Measurements from ENCODE around the gene SPDYA.

Gene SPDYA

DNA sequence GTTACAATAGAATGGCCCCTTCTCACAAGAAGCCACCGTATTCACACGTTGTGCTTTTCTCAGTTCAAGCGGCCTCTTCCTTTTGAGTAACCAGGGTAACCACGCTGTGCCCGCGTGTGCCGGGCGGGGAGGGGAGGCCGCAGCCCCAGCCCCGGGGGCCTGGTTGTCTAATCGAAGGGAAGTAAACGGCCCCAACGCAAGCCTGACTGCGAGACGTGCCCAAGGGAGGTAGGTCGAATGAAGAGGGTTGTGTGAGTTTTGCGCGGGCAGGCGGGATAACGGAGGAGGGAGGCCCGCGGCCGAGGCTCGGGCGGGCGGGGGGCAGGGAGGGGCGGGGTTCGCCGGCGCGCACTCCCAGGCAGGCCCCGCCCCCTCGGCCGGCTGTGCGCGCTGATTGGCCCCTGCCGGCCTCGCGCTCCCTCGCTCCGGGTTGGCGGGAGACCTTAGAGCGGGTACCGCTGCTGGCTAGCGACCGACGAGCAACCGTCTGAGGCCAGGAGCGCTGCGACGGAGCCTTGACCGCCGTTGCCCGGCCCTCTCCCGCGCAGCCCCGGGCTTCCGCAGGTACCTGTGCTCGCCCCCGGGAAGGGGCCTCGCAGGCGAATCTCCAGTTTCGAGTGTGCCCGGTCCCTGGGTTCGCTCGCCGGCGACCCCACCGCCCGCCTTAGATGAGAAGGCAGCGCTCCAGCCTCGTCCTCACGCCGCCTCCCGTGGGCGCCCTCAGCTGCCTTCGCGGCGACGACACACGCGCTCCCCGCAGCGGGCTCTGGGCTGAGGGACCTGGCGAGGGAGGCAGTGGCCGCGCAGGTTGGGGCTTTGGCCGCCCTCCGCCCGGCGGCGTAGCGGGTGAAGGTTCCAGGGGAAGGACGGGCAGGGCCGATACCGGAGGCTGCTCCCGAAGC is at the start of gene SPDYA:
Gene SPDYA (plus strand): TSS at position 451 of the 902 bp plus-strand sequence. CDS start 5,181 bp downstream, outside the sequence.
- in situ Hi-C loops (cut with MboI; ENCODE audit: low pct_unique_long_range_greater_than_20kb, low sequenced_read_pairs, unreplicated experiment): no loop called here
- DNase-seq (ENCODE audit: low spot score): peak; percentile 88
- no peak for TF ChIP-seq CTCF (IDR thresholded peaks at IDR 0.05; ENCODE audit: extremely low read depth, insufficient read depth, missing control alignments)

- in situ Hi-C loops (cut with MboI; ENCODE audit: low pct_unique_long_range_greater_than_20kb, low sequenced_read_pairs, unreplicated experiment): no loop called here
- no peak for DNase-seq (ENCODE audit: low spot score)
- TF ChIP-seq CTCF (IDR thresholded peaks at IDR 0.05; ENCODE audit: extremely low read depth, insufficient read depth, missing control alignments): no peak
Observed at GRCh38 chr2:28761420-28761819, 49.2 kb upstream of the SPDYA start.

DNA sequence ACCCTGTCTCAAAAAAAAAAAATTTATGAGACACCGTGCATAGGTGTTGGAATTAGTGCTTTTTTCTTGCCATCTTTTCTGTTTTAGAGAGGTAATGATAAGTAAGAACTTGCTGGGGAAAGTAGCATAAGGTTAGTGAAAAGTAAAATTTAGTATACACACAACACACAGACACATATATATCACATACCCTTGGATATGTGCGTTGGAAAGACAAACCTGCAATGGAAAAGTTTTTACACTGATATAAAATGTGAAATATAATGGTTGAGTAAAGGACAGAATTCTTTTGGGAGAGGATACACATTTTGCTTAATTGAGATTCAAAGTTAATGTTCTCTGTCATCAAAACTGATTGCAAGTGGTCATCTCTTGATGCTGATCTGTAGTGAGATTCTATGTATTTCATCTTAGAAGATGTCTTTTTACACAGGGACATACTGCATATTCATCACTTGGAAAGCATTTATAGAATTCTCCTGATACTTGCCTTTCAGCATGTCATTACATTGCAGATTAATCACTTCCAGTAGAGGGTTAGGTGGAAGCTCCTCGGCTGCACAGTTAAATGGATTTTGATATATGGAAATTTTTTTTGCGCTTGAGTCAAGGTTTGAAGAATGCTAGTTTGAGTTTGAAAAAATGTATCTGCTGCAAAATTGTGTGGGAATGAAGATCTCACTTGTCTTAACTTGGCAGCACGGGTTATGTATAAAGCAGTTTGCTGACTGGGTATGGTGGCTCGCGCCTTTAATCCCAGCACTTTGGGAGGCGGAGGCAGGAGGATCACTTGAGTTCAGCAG is 45.5 kb upstream of the SPDYA start:
- DNase-seq (ENCODE audit: low spot score): no peak
- no peak for TF ChIP-seq CTCF (IDR thresholded peaks at IDR 0.05; ENCODE audit: extremely low read depth, insufficient read depth, missing control alignments)
- in situ Hi-C loops (cut with MboI; ENCODE audit: low pct_unique_long_range_greater_than_20kb, low sequenced_read_pairs, unreplicated experiment): no loop called here

- no peak for DNase-seq (ENCODE audit: low spot score)
- no peak for TF ChIP-seq CTCF (IDR thresholded peaks at IDR 0.05; ENCODE audit: extremely low read depth, insufficient read depth, missing control alignments)
- in situ Hi-C loops (cut with MboI; ENCODE audit: low pct_unique_long_range_greater_than_20kb, low sequenced_read_pairs, unreplicated experiment): no loop called here
Observed at GRCh38 chr2:28766070-28766469, 44.6 kb upstream of the SPDYA start.

GRCh38 chr2:28767337-28767736 is 43.3 kb upstream of the SPDYA start:
- in situ Hi-C loops (cut with MboI; ENCODE audit: low pct_unique_long_range_greater_than_20kb, low sequenced_read_pairs, unreplicated experiment): no loop called here
- no peak for TF ChIP-seq CTCF (IDR thresholded peaks at IDR 0.05; ENCODE audit: extremely low read depth, insufficient read depth, missing control alignments)
- DNase-seq (ENCODE audit: low spot score): no peak

- TF ChIP-seq CTCF (IDR thresholded peaks at IDR 0.05; ENCODE audit: extremely low read depth, insufficient read depth, missing control alignments): no peak
- no peak for DNase-seq (ENCODE audit: low spot score)
- in situ Hi-C loops (cut with MboI; ENCODE audit: low pct_unique_long_range_greater_than_20kb, low sequenced_read_pairs, unreplicated experiment): no loop called here
Observed at GRCh38 chr2:28768422-28768821, 42.2 kb upstream of the SPDYA start.
